ENCODE data around the gene CD163L1.

CD163L1 gene

GRCh38 chr12:7321624-7322023, 122.3 kb downstream of the CD163L1 start:
- DNase-seq, result no peak

GRCh38 chr12:7319930-7320329, 124.0 kb downstream of the CD163L1 start:
- DNase-seq, result no peak

DNA sequence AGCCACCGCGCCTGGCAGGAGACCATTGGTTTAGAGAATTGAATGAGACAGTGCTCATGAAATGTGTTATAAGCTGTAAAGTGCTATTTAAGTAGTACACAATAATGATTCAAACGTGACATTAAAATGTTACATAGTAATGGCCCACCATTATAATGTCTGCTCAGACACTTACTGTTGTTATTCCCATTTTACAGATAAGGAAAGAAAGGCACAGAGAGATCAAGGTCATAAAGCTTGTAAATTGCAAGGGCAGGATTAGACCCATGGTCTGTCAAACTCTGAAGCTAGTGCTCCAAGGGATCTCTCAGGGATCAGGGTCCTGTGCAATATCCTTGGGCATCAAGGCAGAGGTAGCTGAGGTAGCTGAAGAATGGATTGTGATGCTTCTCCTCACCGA, 133.9 kb downstream of the CD163L1 start:
- DNase-seq, result no peak
